GM12875 (cell line): Measurements from ENCODE around the gene KANK2.

Experiments
- H3K4me3 ChIP-seq: one replicate; pipeline ENCODE4 v1.5.1; 2011; ENCODE audit warnings: low read depth, low read length, control low read depth
- TF ChIP-seq, protein P1 (sequence below): IDR thresholded peaks from 2 replicates; pipeline ENCODE4 v1.5.1; 2011; ENCODE audit warnings: low read depth, mild to moderate bottlenecking, control low read depth, inconsistent platforms, low read length, moderate library complexity, borderline replicate concordance; ENCODE audit not compliant: insufficient read depth

KANK2 gene

DNA sequence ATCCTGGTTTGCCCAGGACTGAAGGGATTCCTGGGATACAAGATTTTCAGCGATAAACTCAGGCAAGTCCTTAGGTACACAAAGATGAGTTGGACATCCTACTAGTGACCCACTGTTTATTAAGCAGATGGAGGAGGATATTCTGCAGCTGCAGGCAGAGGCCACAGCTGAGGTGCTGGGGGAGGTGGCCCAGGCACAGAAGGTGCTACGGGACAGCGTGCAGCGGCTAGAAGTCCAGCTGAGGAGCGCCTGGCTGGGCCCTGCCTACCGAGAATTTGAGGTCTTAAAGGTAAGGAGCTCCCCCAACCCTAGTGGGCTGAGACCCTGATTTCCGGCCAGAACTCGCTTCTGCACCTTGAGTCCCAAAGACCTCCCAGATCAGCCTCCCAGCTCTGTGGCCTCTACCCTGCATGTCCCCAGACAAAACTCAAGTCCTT, 42.7 kb upstream of the KANK2 start:
- no peak overlapping the region for H3K4me3 ChIP-seq

DNA sequence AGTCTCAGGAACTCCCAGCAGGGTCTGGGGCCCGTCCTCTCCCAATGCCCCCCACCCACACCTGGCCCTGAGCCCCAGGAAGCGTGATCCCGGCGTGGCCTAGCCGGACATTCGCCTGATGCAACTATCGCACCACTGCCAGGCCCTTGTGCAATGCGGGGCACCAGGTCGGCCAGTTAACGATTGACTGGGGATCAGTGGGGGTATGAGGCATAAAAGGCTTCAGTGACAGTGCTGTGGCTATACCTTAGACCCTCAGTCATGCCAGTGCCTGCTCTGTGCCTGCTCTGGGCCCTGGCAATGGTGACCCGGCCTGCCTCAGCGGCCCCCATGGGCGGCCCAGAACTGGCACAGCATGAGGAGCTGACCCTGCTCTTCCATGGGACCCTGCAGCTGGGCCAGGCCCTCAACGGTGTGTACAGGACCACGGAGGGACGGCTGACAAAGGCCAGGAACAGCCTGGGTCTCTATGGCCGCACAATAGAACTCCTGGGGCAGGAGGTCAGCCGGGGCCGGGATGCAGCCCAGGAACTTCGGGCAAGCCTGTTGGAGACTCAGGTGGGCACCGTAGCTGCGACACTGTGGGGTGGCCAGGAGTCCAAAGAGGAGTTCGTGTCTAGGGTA, 42.1 kb upstream of the KANK2 start, which contains the start of gene ANGPTL8:
TSS of gene ANGPTL8 (plus strand) at position 243 of the 624 bp plus-strand sequence. CDS start at position 262, 19 bp downstream.
- no peak within 1 kb of the TSS for H3K4me3 ChIP-seq

More for the DNA sequence above, 42.7 kb upstream of the KANK2 start:
- TF ChIP-seq, protein P1, sequence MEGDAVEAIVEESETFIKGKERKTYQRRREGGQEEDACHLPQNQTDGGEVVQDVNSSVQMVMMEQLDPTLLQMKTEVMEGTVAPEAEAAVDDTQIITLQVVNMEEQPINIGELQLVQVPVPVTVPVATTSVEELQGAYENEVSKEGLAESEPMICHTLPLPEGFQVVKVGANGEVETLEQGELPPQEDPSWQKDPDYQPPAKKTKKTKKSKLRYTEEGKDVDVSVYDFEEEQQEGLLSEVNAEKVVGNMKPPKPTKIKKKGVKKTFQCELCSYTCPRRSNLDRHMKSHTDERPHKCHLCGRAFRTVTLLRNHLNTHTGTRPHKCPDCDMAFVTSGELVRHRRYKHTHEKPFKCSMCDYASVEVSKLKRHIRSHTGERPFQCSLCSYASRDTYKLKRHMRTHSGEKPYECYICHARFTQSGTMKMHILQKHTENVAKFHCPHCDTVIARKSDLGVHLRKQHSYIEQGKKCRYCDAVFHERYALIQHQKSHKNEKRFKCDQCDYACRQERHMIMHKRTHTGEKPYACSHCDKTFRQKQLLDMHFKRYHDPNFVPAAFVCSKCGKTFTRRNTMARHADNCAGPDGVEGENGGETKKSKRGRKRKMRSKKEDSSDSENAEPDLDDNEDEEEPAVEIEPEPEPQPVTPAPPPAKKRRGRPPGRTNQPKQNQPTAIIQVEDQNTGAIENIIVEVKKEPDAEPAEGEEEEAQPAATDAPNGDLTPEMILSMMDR: no peak

DNA sequence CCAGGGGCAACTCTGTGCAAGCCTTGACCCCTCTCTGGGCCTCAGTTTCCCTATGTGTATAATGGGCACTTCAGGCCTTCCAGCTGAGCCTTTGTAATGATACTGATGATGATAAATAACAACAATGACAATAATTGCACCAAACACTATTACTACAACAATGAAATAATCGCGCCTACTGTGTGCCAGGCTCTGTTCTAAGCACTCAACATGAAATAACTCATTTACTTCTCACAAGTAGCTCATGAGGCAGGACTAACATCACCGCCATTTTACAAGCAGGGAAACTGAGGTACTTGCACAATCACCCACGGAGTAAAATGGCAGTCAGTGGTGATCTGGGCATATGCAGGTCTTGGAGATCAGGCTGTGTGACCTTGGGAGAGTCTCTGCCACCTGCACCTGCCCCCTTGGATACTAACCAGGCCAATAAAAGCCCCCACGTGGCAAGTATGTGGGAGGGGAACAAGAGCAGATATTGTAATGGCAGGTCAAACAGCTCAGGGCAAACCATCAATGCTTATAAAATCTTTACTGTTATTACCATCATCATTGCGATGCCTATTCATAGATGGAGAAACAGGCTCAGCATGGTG, 41.5 kb upstream of the KANK2 start:
- TF ChIP-seq, protein P1: no peak
- H3K4me3 ChIP-seq: no peak overlapping the region

More for the DNA sequence above, 42.1 kb upstream of the KANK2 start, which contains the start of gene ANGPTL8:
- TF ChIP-seq, protein P1: no peak

DNA sequence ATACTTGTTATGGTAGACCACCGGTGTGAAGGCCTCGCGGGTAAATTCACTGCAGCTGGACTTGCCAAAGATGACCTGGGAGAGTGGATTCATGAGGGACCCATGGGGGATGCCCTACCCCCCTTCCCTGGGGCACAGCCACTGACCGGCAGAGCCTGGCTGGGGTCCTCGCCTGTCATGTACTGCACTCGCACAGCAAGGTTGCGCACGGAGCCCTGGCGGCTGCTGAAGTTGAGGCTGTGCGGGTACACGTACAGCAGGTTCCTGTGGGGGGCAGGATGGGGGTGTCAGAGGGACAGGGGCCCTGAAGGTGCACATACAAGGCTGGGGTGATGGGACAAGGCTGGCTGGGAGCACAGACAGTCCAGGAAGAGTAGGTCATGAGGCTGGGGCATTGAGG, 40.7 kb upstream of the KANK2 start:
- no peak overlapping the region for H3K4me3 ChIP-seq
- TF ChIP-seq, protein P1: no peak

DNA sequence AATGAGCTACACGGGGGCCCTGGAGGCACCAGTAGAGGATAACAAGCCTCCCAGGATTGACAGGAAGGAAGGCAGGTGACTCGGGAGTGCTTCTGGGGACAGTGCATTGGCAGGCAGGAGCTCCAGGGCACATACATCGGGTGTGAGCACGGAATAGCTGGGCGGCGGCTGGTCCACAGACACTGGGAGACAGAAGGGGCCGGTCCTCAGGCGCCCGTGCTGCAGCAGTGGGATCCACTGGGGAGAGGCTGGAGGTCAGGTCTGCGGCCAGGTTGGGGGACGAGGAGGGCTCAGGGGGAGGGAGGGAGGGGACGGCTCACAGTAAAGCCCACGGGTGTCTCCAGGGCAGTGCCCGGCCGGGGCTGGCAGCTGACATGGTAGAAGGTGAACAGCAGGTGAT, 40.0 kb upstream of the KANK2 start:
- no peak overlapping the region for H3K4me3 ChIP-seq
- TF ChIP-seq, protein P1: no peak

DNA sequence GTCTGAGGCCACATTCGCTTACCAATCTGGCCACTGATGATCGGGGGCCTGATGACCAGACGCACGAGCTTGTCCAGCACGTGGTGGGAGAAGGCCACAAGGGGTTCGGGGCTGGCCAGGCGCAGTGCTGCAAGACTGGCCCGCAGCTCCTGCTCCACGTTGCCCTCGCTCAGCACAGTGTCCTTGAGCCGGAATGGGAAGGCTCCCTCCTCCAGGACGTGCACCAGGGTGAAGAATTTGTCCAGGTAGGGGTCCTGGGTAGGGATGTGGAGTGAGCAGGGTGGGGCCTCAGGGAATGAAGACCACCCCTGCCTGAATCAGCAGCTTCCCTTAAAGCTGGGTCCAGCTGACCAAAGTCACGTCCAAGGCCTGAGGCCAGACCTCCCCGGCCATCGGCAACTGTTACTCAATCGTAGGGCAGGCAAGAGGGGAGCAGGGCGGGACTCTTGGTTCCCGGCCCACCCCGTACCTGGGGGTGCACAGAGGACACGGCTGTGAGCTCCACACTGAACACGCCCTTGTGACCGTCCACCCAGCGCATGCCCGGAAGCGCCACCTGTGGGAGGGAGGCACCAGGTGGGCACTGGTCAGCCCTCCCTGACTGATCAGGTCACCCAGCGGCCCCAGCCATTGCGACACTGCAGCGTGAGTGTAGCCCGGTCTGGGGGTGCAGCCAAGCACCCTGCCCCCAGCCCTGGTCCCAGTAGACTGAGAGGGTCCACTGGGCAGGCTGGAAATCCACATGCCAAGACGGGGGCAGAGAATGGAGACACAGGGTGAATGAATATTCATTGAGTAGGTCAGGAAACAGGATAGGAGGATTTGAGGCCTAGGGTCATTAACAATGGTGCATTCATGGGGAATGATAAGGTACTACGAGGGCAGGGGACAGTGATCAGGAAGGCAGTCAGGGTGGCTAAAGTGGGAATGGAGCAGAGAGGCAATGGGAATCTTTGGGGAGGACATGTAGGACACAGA, 39.3 kb upstream of the KANK2 start:
- TF ChIP-seq, protein P1: no peak
- no peak overlapping the region for H3K4me3 ChIP-seq
